ENCODE data around the gene PSEN2. TPM values are rescaled to one million over a fixed set of nuclear protein-coding genes. Genes with fewer than 3 reads are reported as not detected.

The PSEN2 gene
- total RNA-seq, 1 experiment from 2014 or later = 17.4 TPM

DNA sequence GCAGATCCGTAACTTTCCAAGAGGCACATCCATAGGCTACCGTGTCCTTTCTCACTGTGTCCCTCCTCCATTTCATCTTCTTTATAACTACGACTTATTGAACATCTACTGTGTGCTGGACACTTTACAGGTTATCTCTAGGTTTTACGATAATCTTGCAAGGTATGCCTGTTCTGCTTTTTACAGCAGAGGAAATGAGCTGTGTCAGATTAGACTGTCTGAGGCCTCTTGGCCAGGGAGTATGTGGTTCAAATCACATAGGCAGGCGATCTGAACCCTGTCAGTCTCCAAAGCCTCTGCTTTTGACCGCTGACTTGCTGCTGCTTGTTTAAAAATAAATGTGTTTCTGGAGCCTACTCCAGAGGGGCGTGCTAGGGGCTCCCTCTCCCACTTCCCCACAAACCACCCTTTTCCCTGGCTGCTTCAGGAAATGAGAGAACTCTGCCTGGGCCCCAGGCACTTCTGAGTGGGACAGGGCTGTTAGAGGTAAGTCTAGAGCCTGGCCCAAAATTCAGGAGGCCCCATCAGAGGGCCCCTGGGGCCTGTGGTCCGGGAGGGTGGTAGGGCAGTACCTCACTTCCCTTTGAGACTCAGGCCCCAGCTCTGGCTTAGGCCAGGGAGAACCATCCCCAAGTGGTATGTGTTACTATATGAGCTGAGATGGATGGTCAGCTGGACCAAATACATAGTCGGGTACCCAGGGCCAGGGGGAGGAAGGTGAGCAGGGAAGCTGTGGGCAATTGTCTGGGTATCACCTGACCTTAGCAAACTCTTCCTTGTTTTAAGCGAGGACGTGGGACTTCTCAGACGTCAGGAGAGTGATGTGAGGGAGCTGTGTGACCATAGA lies 4.4 kb downstream of the PSEN2 start:
- no peak overlapping the region for H3K27ac Mint-ChIP-seq
- no peaks in the 10 kb centered on the region for H4K20me1 ChIP-seq (ENCODE audit: control insufficient read depth, insufficient read depth, insufficient read length)
- peaks cover 13% of the 10 kb centered on the region for H3K27me3 Mint-ChIP-seq (ENCODE audit: low read depth)
- H3K79me2 ChIP-seq (ENCODE audit: insufficient read depth, low read length) = no peaks in the 10 kb centered on the region
- no peak overlapping the region for H2BK5ac ChIP-seq (ENCODE audit: insufficient read length, low read length)
- no peak overlapping the region for H3K4me3 Mint-ChIP-seq
- peak; percentile 14 for DNase-seq
- H3K27me3 ChIP-seq (ENCODE audit: insufficient read depth, low read length) = peaks cover 3% of the 10 kb centered on the region; the same call in 1 of the 2 replicates
- H3K9me3 ChIP-seq (ENCODE audit: control insufficient read depth, low read depth, low read length) = no peaks in the 10 kb centered on the region
- no peak overlapping the region for H3K18ac ChIP-seq (ENCODE audit: insufficient read length, low read depth, low read length)
- H4K5ac ChIP-seq (ENCODE audit: insufficient read length, low read depth, low read length) = no peak overlapping the region
- no peak overlapping the region for H4K8ac ChIP-seq (replicated peaks; ENCODE audit: insufficient read length, low read depth, low read length)
- no peak overlapping the region for H3K9ac ChIP-seq (ENCODE audit: extremely low read depth, insufficient read length, low read length)
- no peak overlapping the region for H2BK120ac ChIP-seq (ENCODE audit: low read depth, low read length, poor library complexity, severe bottlenecking)
- no peak overlapping the region for H3K27ac ChIP-seq (ENCODE audit: insufficient read length, low read depth, low read length)
- H3K56ac ChIP-seq (ENCODE audit: insufficient read length, low read depth, low read length) = no peak overlapping the region
- H2BK15ac ChIP-seq (ENCODE audit: low read depth, low read length) = no peak overlapping the region
- peaks cover 27% of the 10 kb centered on the region in 2 experiments for H3K4me1 Mint-ChIP-seq
- no peak overlapping the region for H3K14ac ChIP-seq (ENCODE audit: insufficient read depth, low read length)
- H3K36me3 Mint-ChIP-seq (ENCODE audit: insufficient read depth in 1 of 3, low read depth in 3 of 3) = peaks cover 0 to 23% (median 17%) of the 10 kb centered on the region in 3 experiments; a peak in 4 of 7 replicates
- H3K4me1 ChIP-seq (ENCODE audit: insufficient read depth, low read length) = peaks cover 6% of the 10 kb centered on the region; the same call in 1 of the 2 replicates
- H2BK12ac ChIP-seq (ENCODE audit: insufficient read length, low read depth, low read length) = no peak overlapping the region
- no peak overlapping the region for H2AK5ac ChIP-seq (ENCODE audit: insufficient read length, low read length)
- TF ChIP-seq, protein P1, sequence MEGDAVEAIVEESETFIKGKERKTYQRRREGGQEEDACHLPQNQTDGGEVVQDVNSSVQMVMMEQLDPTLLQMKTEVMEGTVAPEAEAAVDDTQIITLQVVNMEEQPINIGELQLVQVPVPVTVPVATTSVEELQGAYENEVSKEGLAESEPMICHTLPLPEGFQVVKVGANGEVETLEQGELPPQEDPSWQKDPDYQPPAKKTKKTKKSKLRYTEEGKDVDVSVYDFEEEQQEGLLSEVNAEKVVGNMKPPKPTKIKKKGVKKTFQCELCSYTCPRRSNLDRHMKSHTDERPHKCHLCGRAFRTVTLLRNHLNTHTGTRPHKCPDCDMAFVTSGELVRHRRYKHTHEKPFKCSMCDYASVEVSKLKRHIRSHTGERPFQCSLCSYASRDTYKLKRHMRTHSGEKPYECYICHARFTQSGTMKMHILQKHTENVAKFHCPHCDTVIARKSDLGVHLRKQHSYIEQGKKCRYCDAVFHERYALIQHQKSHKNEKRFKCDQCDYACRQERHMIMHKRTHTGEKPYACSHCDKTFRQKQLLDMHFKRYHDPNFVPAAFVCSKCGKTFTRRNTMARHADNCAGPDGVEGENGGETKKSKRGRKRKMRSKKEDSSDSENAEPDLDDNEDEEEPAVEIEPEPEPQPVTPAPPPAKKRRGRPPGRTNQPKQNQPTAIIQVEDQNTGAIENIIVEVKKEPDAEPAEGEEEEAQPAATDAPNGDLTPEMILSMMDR (conservative IDR thresholded peaks at IDR 0.05) = no peak
- H3K23me2 ChIP-seq (ENCODE audit: insufficient read length, low read depth, low read length, poor library complexity, severe bottlenecking) = peaks cover 8% of the 10 kb centered on the region
- no peak overlapping the region for H3K4me2 ChIP-seq (ENCODE audit: insufficient read depth, insufficient read length, low read length)
- H3K23ac ChIP-seq (ENCODE audit: insufficient read length, low read depth, low read length) = no peak overlapping the region
- H3K4ac ChIP-seq (ENCODE audit: low read depth, low read length) = no peak overlapping the region
- no peak overlapping the region for H2AFZ ChIP-seq (ENCODE audit: low read length)
- no peaks in the 10 kb centered on the region for H3K9me3 Mint-ChIP-seq
- H4K91ac ChIP-seq (ENCODE audit: insufficient read length, low read depth, low read length) = no peak overlapping the region
- H3K79me1 ChIP-seq (ENCODE audit: insufficient read depth, low read depth, low read length, poor library complexity, severe bottlenecking) = no peaks in the 10 kb centered on the region
- no CpG with 5 or more reads among the region's 12 CpGs for WGBS (ENCODE audit: extremely low coverage, insufficient read length, low lambda C conversion rate)
- no peak overlapping the region for H3T11ph ChIP-seq (ENCODE audit: low read length)
- no peak overlapping the region for H2BK20ac ChIP-seq (ENCODE audit: low read depth, low read length, poor library complexity, severe bottlenecking)
